Spinal cord (tissue), 10 donors: Measurements from ENCODE around the gene GLI2. TPM values are rescaled to one million over a fixed set of nuclear protein-coding genes. Genes with fewer than 3 reads are reported as not detected.

Source experiments
- DNase-seq, 6 donors: peaks; one replicate each; pipeline versions ENCODE4 v3.0.0 to v3.0.0-alpha.2; 2013 to 2015; ENCODE audit warnings: low spot score in 6 of 6, low read depth in 4 of 6
- H3K27ac ChIP-seq: one replicate; pipeline ENCODE4 v1.5.1; 2013; ENCODE audit warnings: low read depth, low read length, control low read depth
- H3K27me3 ChIP-seq: one replicate; pipeline ENCODE4 v1.6.1; 2013; ENCODE audit warnings: low read length; ENCODE audit not compliant: control insufficient read depth, insufficient read depth
- H3K36me3 ChIP-seq: one replicate; pipeline ENCODE4 v1.6.1; 2013; ENCODE audit warnings: low read length; ENCODE audit not compliant: control insufficient read depth, insufficient read depth
- H3K4me1 ChIP-seq: one replicate; pipeline ENCODE4 v1.6.1; 2013; ENCODE audit warnings: low read length; ENCODE audit not compliant: control insufficient read depth, insufficient read depth
- H3K4me3 ChIP-seq: one replicate; pipeline ENCODE4 v1.5.1; 2013; ENCODE audit warnings: low read depth, low read length, control low read depth
- H3K9me3 ChIP-seq: one replicate; pipeline ENCODE4 v1.6.1; 2013; ENCODE audit warnings: low read length; ENCODE audit not compliant: control insufficient read depth, insufficient read depth
- WGBS: methylation state at CpG from one replicate; pipeline ENCODE4 v1.1.5; 2013; ENCODE audit warnings: missing lambda C conversion rate; ENCODE audit not compliant: insufficient coverage; 5-methylcytosine and 5-hydroxymethylcytosine counted together
- polyA plus RNA-seq, 2 donors: library from polyadenylated mRNA; unstranded; fragments of 120-200 nt; gene quantifications; one replicate each; pipeline ENCODE4 v1.2.1, GENCODE V29; 2013; ENCODE audit not compliant: insufficient read length in 2 of 2
- total RNA-seq, 2 donors: library from RNA; depleted of rRNA in 1 of 2; stranded (reverse); fragments of 120-200 nt in 1 of 2; fragments of >200 nt in 1 of 2; gene quantifications; one replicate each; pipeline versions ENCODE4 v1.2.3 to v1.2.4, GENCODE V29; 2013 to 2014
- donor health status: healthy.

The GLI2 gene
- total and polyA plus RNA-seq, 4 donors: 5.0 to 9.9 (median 9.7) TPM

DNA sequence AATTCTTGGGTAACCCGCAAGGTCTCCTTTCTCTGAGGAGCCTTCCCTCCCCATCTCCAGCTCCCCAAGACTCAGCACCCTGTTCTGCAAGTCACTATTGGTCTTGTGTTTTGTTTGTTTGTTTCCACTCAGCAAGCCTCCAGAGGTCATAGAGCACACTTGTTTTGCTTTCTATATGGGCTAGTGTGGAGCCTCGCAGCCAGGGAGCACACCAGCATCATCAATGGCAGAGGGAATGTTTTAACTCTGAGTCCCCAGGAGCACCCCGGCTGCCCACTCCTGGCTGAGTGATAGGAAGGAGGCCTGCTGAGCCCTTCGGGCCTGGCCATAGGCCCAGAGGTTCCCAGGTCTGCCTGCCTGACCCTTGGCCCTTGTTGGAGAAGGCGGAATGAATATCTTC lies 36.6 kb downstream of the GLI2 start:
- 81% methylated on average over 2 of the region's 5 CpGs for WGBS
- Histone ChIP-seq H3K27ac (no peak overlapping the region), H3K9me3 (no peaks in the 10 kb centered on the region), H3K4me3 (no peak overlapping the region), H3K27me3 (peaks cover 3% of the 10 kb centered on the region), H3K4me1 (peaks cover 62% of the 10 kb centered on the region), H3K36me3 (no peaks in the 10 kb centered on the region)
- DNase-seq: no peak

DNA sequence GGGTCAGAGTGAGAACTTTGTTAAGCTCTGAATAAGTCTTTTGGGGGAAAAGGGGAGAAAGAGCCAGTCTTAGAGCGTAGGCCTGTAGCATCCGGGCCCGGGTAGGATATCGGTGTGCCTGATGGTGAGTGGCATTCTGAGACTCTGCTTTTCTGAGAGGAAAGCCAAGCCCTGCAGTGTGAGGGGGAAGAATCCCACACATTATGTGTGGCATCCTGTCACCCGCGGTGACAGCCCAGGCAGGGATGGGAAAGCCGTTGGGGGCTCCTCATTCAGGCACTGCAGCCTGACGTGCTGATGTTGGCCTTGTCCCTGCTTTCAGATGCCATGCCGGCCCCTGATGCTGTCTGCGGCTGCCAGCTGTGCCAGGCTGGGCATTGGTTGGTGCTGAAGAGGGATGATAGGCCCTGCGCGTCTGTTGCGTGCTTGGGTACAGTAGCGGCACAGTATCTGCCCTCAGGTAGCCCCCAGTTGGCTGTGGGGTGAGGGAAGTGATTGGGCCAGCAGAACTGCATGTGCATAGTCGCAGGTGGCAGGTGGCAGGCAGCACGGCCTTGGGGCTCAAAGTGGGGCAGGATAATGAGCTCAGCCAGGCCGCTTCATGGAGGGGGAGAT lies 37.6 kb downstream of the GLI2 start:
- 75% methylated on average over 15 of the region's 17 CpGs for WGBS
- no peak for DNase-seq
- Histone ChIP-seq H3K4me1 (peaks cover 58% of the 10 kb centered on the region), H3K36me3 (no peaks in the 10 kb centered on the region), H3K27ac (no peak overlapping the region), H3K4me3 (no peak overlapping the region), H3K9me3 (no peaks in the 10 kb centered on the region), H3K27me3 (peaks cover 3% of the 10 kb centered on the region)

DNA sequence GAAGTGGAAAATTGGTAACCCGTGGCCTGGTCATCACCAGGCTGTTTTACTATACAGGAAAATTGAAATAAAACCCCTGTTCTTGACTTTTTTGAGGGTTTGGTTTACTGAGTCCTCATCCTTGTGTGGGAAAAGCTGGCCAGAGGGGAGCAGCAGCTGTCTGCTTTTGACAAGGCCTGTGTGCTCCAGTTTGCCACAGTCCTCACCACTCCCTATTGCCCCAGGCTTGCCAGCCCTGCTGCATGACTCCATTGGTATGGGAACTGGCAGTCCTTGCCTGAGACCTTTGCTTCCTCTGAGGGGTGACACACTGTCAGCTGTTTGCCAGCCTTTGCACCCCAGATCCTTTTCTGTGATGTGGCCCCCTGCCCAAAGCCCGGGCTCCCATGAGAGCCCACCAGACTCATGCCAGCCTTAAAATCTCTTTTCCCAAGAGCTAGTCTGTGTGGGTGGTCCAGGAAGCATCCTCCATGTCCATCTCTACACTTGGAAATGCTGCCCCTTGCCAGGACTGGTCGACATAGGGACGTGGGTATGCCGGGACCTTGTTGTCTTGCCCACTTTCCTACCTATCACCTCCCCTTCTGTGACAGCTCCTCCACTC lies 39.0 kb downstream of the GLI2 start:
- Histone ChIP-seq H3K27ac (no peak overlapping the region), H3K27me3 (peaks cover 8% of the 10 kb centered on the region), H3K9me3 (no peaks in the 10 kb centered on the region), H3K4me3 (no peak overlapping the region), H3K36me3 (no peaks in the 10 kb centered on the region), H3K4me1 (peaks cover 63% of the 10 kb centered on the region)
- DNase-seq: no peak
- WGBS: 60% methylated on average over 1 of the region's 5 CpGs

DNA sequence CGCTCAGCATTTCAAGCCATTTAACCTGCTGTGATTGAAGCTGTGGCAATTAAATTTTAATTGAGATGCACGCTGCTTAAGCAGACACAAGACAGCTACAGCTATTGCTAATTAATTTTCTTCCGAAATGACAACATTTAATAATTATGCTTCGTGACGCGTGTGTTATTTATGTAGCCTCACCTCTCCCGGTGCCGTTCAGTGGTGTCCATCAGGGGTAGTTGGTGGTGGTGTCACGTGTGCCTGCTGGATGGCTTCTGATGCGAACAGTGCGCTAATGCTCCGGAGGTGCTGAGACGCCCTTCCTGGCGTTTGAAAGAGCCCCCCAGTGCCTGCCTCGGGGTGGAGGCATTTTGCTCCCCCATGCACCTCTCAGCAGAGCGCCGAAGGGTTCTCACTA lies 39.5 kb downstream of the GLI2 start:
- peaks cover 8% of the 10 kb centered on the region for H3K27me3 ChIP-seq
- no peaks in the 10 kb centered on the region for H3K36me3 ChIP-seq
- no peak overlapping the region for H3K27ac ChIP-seq
- peak in 1 of 6 donors; percentile 94 for DNase-seq
- 59% methylated on average over 9 of the region's 17 CpGs for WGBS
- no peak overlapping the region for H3K4me3 ChIP-seq
- H3K4me1 ChIP-seq: peaks cover 65% of the 10 kb centered on the region
- no peaks in the 10 kb centered on the region for H3K9me3 ChIP-seq

DNA sequence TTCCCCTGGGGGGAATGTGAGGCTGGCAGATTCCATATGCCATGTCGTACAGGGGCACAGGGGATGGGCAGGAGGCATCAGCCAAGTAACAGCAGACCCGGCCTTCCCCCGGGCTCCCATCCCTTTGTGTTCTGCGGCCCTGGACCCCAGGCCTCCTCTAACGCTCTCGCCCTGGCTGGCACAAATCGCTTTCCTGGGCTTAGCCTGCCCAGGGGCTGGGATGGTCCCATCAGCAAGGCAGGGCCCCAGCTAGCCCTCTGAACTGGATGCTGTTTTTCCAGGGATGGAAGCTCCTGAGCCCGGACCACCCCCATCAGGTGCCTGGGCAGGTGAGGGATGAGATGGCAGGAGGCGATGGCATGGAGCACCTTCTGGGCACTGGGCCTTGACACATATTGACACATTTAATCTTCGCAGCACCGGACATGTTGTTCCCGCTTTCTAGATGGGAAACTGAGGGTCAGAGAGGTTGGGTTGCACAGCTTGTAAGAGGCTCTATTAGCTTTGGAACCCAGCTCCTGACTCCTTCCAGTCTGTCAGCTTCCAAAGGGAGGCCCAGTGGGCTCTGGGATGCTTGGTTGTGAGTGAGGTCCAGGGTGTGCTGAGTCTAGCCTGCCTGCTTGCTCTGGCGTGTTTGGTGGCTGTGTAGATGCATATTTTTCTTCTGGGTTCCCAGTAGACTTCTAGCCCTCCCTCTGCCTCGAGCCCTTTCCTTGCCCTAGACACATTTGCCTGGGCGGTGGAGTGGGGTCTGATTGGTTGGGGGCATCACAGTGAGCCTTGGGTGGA lies 40.3 kb downstream of the GLI2 start:
- H3K27me3 ChIP-seq: peaks cover 8% of the 10 kb centered on the region
- H3K4me1 ChIP-seq: peaks cover 65% of the 10 kb centered on the region
- 85% methylated on average over 13 of the region's 15 CpGs for WGBS
- H3K36me3 ChIP-seq: no peaks in the 10 kb centered on the region
- H3K4me3 ChIP-seq: no peak overlapping the region
- H3K9me3 ChIP-seq: no peaks in the 10 kb centered on the region
- H3K27ac ChIP-seq: no peak overlapping the region
- no peak for DNase-seq

DNA sequence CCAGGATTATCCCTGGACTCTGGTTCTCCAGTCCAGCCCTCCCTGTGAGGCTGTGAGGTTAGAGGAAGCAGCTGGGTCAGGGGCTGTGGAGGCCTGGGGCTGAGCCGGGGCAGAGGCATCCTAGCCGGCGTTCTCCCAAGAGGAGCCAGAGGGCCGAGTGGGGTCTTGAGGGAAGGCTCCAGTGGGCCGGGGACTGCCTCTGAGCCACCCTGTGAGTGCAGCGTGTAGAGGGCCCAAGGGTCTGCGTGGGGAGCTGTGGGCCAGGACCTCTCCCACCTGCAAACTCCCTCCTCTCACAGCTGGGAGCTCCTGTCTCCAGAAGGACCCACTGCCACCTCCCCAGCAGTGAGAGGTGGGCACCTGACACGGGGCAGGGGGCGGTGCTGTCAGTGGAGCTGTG lies 41.0 kb downstream of the GLI2 start:
- Histone ChIP-seq H3K27ac (no peak overlapping the region), H3K27me3 (peaks cover 8% of the 10 kb centered on the region), H3K36me3 (no peaks in the 10 kb centered on the region), H3K4me3 (no peak overlapping the region), H3K9me3 (no peaks in the 10 kb centered on the region), H3K4me1 (peaks cover 61% of the 10 kb centered on the region)
- no peak for DNase-seq
- whole genome bisulfite sequencing: 78% methylated on average over 6 of the region's 9 CpGs

GRCh38 chr2:120777170-120777751 lies 41.6 kb downstream of the GLI2 start:
- 93% methylated on average over 14 of the region's 14 CpGs for WGBS
- H3K27me3 ChIP-seq: peaks cover 8% of the 10 kb centered on the region
- H3K4me1 ChIP-seq: peaks cover 55% of the 10 kb centered on the region
- no peak overlapping the region for H3K4me3 ChIP-seq
- no peak overlapping the region for H3K27ac ChIP-seq
- no peaks in the 10 kb centered on the region for H3K36me3 ChIP-seq
- no peaks in the 10 kb centered on the region for H3K9me3 ChIP-seq
- DNase-seq: no peak

GRCh38 chr2:120777787-120778186 lies 42.1 kb downstream of the GLI2 start:
- Histone ChIP-seq H3K27me3 (peaks cover 8% of the 10 kb centered on the region), H3K4me1 (peaks cover 54% of the 10 kb centered on the region), H3K27ac (no peak overlapping the region), H3K9me3 (no peaks in the 10 kb centered on the region), H3K4me3 (no peak overlapping the region), H3K36me3 (no peaks in the 10 kb centered on the region)
- 77% methylated on average over 3 of the region's 5 CpGs for WGBS
- DNase-seq: no peak

DNA sequence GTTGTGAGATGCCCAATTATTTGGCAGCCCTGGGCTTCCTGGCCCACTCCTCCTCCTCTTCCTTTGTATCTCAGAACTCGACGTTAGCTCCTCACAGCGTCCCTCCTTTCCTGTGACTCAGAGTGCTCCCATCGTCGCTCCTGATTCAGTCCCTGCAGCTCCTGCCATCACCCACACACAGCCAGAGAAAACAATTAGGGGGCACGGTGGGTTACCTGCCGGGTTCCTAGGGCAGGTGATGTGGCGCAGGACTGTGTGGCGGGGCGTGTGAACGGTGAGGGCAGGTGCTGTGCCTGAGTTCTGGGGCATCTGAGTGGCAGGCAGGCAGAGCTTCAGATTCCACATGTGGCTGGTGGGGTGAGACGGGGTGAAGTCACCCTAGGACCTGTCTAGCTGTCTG lies 42.6 kb downstream of the GLI2 start:
- Histone ChIP-seq H3K4me3 (no peak overlapping the region), H3K4me1 (peaks cover 56% of the 10 kb centered on the region), H3K36me3 (no peaks in the 10 kb centered on the region), H3K27ac (no peak overlapping the region), H3K9me3 (no peaks in the 10 kb centered on the region), H3K27me3 (peaks cover 8% of the 10 kb centered on the region)
- WGBS: 79% methylated on average over 12 of the region's 12 CpGs
- no peak for DNase-seq
